HG03064 (cell line): ENCODE data around the gene NPAT.
"Not testable (repeated sequence)": the region's sequence is repeated elsewhere in the genome, so short reads cannot be mapped to it uniquely, and the experiment has no call there.

Experiments
- ATAC-seq: cut with Tn5 transposase; IDR thresholded peaks from one replicate; pipeline ENCODE4 v1.9.1; 2021; ENCODE audit warnings: low read depth; ENCODE audit not compliant: unreplicated experiment

Gene NPAT

GRCh38 chr11:108162878-108163277, 59.6 kb downstream of the NPAT start:
- not testable (repeated sequence) for ATAC-seq

DNA sequence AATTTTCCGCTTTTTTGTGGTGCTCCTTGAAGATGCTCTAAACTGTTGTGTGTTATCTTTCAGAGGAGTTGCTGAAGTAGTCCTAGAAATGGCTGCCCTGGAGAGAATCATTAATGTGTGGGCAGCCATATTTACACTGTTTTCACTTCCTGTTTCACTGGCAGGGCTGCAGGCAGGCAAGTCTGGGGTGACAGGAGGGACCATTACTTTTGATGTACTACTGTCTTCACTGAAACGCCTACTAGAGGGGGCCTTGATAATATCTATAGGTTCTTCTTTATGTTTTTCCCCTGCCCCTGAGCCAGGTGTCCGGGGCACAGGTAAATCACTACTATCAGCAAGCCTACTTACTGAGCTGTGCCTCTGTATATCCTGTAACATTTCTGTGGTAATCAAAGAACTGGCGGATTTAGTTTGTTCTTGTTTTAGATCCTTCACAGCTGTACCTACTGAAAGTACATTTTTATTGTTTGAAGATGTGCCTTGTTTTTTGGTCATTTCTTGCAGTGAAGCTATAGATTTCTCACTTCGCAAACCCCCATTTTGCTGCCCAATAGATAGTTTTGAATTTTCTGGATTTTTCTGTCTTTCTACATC, 61.4 kb downstream of the NPAT start:
- ATAC-seq, result peak; percentile 95

DNA sequence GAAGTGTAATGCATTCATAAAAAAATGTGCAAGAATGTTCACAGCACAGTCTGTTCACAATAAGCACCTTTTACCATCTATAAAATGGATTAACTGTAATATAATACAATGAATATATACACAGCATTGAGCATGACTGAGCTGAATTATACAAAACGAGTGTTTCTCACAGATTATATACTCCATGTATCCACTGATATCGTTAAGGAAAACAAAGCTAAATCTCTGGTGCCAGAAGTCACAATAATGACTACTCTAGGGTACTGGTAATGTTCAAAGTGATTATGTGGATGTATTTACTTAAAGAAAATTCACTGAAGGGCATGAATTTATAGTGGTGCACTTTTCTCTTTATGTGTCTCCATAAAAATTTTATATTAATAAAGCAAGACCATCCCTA, 67.8 kb downstream of the NPAT start:
- no peak for ATAC-seq

DNA sequence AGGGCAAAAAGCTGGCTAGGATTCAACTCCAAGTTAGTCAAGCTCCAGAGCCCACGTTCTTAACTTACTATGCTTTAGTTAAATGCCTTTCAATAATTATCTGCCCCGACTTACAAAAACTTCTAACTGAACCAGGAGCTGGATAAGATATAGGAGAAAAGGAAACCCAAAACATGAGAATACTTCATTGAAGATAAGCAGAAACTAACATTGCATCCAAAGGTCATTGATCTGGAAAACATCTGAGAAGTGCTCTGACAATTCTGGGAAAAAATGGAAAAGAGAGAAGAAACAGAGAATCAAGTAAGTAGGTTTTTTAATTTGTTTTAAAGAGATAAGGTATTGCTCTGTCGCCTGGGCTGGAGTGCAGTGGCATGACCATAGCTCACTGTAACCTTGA, 73.9 kb downstream of the NPAT start:
- ATAC-seq, result no peak

DNA sequence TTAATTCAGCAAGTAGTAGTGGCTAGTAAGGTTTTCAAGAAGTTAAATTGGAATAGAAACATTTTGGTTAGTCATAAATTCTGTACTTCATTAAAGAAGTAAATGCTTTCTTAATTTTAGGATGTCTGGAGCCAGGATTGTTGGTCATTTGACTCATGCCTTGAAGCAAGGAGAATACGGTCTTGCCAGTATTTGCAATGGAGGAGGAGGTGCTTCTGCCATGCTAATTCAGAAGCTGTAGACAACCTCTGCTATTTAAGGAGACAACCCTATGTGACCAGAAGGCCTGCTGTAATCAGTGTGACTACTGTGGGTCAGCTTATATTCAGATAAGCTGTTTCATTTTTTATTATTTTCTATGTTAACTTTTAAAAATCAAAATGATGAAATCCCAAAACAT, 75.3 kb downstream of the NPAT start:
- no peak for ATAC-seq

- ATAC-seq, result no peak
These were observed 77.8 kb downstream of the NPAT start for GRCh38 chr11:108144615-108145014.

DNA sequence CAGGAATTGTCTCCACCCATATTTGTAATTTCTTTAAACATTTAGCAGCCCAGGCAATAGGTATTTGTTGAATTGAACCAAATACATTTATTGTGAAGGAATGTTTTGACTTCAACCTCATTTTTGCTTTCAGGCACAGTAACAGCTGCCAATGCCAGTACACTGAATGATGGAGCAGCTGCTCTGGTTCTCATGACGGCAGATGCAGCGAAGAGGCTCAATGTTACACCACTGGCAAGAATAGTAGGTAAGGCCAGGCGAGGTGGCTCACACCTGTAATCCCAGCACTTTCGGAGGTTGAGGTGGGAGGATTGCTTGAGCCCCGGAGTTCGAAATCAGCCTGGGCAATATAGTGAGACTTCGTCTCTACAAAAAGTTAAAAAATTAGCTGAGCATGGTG, 80.1 kb downstream of the NPAT start:
- ATAC-seq, result no peak

GRCh38 chr11:108137212-108137611, 85.2 kb downstream of the NPAT start:
- no peak for ATAC-seq

- no peak for ATAC-seq
These were observed 86.4 kb downstream of the NPAT start for GRCh38 chr11:108135845-108136544.

GRCh38 chr11:108132993-108133538, 89.4 kb downstream of the NPAT start:
- ATAC-seq, result not testable (repeated sequence)

DNA sequence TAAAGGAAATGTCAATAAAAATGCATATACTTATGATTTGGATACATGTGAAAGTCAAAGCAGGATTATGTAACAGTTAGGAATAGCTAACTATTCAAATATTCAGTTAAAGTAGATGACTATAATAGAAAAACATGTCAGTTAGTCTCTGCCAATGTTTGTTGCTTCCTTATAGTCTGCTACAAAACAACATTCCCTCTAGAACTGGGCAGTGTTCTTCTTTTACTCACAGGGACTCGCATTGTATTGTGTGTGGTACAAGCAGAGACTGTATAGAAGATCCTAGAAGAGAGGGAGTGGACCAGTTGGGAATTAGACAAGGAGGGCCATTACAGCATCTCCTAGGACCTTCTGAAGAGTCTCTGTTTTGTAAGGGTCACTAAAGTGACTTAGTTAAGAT, 90.4 kb downstream of the NPAT start:
- no peak for ATAC-seq

- no peak for ATAC-seq
These were observed 93.7 kb downstream of the NPAT start for GRCh38 chr11:108128772-108129171.

DNA sequence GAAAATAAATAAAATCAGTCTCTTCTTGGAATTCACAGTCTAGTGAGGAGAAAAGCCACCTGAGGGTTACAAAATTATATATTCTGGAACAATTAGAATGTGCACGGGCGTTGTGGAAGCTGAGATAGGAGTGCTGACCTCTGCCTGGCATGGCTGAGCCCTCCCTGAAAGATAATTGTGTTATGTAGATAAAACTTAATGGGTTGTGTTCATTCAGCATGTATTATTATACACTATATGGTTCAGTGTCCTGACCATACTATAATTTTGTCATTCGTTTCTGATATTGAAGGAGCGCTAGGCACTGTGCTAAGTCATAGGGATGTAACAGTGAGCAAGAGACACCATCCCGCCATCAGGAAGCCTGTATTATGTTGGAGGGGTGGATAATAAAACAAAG, 97.3 kb downstream of the NPAT start:
- ATAC-seq, result no peak

- ATAC-seq, result no peak
These were observed 100.2 kb downstream of the NPAT start for GRCh38 chr11:108122166-108122628.

DNA sequence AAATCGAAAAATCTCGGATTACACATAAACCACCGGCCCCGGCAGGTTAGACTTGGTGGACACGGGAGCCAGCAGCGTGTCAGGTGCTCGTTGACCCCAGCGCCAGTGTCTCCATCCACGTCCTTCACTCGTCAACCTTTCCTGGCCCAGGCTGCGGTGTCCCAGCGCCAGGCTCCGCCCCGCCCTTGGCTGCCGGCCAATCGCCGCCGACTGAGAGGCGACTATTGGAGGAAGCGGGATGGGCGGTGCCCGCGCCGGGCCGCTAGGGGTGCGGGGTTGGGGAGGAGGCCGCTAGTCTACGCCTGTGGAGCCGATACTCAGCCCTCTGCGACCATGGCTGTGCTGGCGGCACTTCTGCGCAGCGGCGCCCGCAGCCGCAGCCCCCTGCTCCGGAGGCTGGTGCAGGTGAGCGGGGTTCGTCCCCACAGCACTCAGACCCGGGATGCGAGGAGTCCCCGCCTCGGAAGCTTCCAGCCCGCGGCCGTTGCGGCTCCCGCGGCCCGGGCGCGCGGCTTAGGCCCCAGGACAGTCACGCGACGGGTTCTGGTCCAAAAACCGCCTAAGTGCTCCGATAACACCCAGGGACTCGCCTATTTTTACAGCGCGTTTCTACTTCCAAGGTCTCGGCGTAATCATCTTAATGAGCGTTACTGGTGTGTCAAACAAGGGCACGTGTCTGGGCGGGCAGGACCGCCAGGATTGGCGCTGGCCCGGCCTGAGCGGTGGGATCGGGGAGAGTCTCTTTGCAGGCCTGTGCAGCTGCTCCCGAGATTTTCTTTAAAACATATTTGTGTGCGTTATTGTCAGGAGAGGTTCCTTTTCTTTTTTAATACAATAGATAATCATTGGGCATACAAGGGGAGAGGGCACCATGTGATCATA, 100.9 kb downstream of the NPAT start, which contains the start of gene ACAT1:
ACAT1 (plus strand) TSS at position 294 of the 882 bp plus-strand sequence; CDS start at position 334, 40 bp downstream.
- ATAC-seq, result peak; percentile 95

GRCh38 chr11:108120936-108121273, 101.5 kb downstream of the NPAT start:
- ATAC-seq, result peak; percentile 7

- ATAC-seq, result no peak
These were observed 104.6 kb downstream of the NPAT start for GRCh38 chr11:108117746-108118371.

DNA sequence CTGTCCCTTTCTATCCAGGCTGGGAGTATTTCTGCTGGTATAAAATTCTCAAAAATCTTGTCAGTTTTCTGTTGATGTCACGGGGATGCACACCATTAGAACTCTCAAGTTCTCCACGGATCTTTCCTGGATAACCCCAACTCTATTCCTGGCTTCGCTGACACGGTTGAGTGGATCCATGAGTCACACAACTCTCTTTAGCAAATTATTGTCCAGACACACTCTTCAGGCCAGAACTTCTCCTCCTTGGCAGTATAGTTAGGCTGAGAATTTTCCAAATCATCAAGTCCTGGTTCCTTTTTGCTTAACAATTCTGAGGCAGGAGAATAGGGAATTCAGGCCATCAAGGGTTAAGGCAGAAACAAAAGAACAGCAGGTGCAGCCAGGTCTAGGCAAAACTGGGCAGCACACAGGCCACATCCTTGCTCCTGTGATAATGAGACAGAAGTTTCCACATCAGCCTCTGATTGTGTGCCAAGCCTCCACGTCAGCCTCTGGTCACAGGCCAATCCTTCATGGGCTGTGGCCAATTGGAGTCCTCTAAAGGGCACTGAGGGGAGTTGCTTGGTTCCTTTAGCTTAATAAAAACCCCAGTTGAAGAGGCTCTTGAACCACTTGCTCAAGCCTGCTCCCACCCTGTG, 106.8 kb downstream of the NPAT start:
- no peak for ATAC-seq

DNA sequence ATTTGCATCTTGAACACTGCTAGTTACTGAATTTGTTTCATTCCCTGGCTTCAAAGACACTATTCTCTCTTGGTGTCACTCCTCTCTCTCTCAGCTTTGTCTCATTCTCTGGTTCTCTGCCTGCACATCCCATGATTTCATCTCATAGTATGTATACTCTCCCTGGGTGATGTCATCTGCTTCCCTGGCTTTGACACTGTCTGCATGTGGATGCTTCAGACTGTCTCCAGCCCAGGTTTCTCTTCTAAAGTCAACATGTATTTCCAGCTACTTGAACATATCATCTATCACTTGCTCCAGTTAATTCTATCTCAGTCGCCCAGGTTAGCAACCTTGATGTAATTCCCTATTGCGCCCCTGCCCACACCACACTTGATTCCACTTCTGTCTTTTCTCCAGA, 110.4 kb downstream of the NPAT start:
- ATAC-seq, result no peak

GRCh38 chr11:108111126-108111525, 111.3 kb downstream of the NPAT start:
- ATAC-seq, result no peak
